ENCODE measurements around the gene NPAS3.

DNA sequence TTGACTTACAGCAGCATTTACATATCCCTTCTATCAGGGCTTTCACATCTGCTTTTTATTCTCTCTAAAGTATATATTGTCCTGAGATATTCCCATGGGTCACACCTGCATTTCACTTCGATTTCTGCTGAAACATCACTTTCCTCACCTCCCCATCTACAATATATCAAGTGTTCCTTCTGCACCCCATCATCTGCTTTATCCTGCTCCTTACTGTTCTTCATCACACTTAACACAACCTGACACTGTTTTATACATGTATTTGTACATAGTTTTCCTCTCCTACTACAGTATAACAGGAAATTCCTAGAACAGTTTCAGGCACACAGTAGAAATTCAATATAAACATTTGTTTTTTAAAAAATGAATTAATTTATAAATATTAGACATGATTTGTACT lies 809.1 kb downstream of the NPAS3 start:
- TF ChIP-seq CTCF (IDR thresholded peaks at IDR 0.05; ENCODE audit: low read depth, low read length) (no peak), EZH2phosphoT487 (IDR thresholded peaks at IDR 0.05; ENCODE audit: low read depth) (no peak)

All from OCI-LY3 (cell line).